Stimulated activated CD4-positive, alpha-beta T cell treated with anti-CD3 and anti-CD28 coated beads, TNF-alpha, amount 100 ng/mL, for 1 hour (primary cell): Measurements from ENCODE around the gene NR4A1.

ENCODE experiments used
- DNase-seq, 3 donors: peaks; one replicate each; pipeline ENCODE4 v3.0.0-alpha.2; 2020; ENCODE audit warnings: low read depth in 3 of 3, low spot score in 1 of 3

NR4A1 gene

DNA sequence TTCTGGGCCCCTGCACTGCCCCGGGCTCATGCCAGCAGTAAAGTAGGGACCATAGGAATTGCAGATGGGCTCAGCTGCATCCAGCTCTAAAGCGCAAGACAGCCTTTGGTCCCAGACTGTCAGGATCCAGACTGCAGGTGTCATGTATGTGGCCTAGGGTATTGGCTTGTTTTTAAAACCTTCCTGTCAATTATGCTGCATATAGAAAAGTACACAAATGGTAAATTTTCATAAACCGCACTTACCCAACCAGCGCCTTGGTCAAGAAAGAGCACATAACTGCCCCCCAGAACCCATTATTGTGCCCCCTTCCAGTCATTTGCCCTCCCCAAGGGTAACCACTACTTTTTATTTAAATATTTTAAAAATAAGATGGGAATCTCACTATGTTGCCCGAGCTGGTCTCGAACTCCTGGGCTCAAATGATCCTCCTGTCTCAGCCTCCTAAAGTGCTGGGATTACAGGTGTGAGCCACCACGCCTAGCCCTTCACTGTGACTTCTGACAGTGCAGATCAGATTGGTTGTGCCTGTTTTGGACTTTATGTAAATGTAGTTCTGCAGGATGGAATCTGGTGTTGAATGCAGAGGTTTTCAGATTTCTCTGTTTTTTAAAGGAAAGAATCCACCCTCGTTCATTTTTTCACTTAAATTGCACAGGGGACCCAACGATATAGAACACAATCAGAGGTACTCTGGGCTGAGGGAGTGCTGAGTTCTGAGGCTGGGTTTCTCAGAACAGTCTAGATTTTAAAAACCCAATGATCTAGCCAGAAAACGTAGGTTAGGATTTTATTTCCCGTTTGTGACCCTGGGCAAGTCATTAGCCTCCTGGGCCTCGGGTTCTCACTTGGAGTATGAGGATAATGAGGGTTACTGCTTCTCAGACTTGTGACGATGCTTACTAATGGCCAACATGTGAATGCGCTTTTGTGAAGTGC, 6.7 kb downstream of the NR4A1 start:
- no peak for DNase-seq

DNA sequence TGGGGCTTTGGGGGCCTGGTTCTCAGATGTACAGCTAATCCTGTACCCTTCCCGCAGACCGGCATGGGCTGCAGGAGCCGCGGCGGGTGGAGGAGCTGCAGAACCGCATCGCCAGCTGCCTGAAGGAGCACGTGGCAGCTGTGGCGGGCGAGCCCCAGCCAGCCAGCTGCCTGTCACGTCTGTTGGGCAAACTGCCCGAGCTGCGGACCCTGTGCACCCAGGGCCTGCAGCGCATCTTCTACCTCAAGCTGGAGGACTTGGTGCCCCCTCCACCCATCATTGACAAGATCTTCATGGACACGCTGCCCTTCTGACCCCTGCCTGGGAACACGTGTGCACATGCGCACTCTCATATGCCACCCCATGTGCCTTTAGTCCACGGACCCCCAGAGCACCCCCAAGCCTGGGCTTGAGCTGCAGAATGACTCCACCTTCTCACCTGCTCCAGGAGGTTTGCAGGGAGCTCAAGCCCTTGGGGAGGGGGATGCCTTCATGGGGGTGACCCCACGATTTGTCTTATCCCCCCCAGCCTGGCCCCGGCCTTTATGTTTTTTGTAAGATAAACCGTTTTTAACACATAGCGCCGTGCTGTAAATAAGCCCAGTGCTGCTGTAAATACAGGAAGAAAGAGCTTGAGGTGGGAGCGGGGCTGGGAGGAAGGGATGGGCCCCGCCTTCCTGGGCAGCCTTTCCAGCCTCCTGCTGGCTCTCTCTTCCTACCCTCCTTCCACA, 7.6 kb downstream of the NR4A1 start:
- DNase-seq = peak in 1 of 3 donors; percentile 34

DNA sequence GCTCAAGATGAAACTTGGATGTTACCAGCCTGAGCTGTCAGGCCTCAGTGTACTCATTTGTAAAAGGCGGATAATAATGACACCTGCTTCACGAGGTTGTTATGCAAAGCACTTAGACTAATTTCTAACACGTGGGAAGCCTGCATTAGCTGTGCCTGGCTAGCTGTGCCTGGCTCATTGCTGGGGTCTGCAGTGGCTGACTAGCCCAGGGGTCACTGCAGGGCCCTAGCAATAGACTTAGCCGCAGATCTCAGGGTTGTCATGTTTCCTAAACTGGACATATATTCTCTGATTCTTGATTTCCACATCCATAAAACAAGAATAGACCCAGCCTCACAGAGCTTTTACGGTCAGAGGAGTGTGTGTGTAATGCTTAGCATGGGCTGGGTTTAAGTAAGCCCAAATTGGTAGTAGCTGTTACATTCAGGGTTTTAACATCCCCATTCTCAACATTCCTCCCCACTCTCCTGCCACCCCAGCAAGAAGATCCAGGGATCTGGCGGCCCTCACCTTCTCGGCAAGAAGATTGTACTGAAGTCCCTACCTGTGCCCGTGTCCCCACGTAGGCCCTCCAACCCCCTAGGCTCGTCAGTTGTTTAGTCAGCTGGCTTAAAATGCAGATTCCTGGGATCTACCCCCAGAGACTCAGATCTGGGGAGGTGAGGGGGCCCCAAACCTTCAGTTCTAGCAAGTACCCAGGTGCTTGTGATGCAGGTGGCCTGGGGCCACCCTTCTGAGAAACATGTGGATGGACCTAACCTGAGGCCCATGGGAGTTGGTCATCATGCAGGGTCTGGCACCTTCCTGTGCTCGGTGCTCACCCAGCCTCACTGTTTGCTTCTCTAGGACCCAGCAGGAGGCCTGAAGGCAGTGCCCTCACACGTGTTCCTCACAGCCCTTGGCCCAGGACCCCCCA, 8.6 kb downstream of the NR4A1 start:
- DNase-seq = peak in 1 of 3 donors; percentile 63

DNA sequence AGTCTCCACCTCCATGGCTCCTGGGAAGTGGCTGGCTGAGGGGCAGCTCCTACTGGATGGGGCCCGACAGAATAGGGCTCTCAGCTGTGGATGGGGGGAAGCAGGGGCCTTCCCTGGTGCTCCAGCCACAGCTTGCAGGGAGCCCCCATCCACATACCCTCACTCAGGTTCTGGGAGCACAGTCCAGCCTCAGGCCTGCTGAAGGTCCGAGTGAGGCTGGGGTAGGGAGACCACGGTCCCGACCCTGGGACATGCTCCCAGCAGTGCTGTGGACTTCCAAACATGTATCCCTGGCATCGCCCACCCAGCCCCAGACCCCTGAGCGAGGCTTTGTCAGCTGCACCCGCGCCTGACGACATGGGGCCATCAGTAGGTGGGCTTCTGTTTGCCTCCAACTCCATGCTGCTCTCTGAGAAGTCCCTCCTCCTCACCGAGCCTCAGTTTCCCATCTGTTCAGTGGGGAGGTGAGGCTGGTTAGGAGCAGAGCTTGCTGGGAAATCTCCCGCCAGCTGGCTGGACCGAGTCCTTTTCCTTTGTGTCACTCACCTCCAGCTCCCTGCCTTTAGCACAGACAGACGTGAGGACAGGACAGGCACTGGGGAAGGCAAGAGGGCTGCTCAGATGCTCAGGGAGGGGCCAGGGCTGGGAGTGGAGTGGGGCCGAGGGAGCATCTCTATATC, 9.4 kb downstream of the NR4A1 start:
- DNase-seq = peak in 1 of 3 donors; percentile 49

DNA sequence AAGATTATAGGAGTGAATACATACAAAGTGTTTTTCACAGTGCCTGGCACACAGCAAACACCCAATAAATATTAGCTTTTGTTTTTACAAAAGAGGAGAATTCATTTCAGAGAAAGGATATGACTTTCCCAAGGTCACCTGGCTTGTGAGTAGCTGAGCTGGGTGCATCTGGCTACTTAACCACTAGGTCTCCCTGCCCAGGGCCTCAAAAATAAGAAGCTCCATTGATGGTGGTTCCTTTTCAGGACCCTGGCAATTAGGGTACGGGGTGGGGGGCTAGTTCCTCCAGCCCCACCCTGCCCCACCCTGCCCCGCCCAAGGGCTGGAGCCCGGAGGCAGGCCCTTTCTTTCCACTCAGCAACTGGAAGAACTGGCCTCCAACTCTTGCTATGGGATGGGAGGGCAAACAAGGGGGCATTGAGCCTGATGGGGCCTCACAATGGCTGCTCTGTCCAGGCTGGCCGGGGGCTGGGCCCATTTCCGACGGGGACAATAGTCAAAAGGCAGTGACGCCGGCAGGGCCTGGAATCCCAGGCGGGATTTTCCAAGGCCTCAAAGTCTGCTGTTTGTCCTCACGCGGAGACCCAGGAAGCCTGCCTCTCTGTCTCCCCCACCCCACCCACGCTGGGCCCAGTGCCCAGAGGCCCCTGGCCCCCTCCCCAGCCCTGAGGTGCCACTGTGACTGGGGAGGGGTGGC, 10.4 kb downstream of the NR4A1 start:
- no peak for DNase-seq

DNA sequence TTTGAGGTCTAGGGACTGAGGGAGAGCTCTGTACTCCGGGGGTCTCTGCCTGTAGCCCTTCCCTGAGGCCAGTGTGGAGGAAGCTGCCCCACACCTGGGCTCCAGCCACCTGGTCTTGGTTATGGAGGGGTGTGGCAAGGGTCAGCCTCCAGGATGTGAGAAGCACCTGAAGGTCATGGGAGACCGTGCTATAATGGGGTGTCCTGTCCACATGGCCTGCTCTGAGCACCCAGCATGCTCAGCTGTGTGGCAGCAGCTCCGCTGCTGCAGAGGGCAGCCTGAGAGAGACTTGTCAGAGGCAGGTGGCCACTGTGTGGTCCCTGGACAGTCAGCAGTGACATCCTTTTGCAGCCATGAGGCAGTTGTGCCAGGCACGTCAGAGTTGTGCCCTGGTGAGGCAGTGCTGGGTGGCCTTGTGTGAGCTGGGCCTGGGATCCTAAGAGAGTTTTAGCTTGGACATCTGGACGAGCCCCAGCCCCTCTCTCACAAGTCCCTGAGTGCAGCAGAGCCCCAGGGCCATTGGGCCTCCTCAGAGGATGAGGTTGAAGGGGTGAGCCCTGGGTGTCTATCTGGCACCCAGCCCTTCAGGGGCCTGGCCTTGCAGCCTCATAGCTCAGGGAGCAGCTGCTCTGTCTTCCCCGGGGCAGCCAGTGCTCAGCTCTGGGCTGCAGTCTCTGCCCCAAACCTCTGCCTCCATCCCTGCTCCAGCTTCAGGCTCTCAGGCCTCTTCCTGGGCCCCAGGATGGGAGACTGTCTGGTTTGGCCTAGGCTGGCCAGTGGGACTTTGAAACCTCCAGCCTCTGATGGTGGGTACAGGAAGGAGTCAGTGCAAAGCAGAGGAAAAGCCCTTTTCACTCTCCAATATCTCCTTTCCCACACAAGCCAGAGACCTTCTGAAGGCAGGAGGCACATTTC, 11.2 kb downstream of the NR4A1 start:
- DNase-seq = no peak

DNA sequence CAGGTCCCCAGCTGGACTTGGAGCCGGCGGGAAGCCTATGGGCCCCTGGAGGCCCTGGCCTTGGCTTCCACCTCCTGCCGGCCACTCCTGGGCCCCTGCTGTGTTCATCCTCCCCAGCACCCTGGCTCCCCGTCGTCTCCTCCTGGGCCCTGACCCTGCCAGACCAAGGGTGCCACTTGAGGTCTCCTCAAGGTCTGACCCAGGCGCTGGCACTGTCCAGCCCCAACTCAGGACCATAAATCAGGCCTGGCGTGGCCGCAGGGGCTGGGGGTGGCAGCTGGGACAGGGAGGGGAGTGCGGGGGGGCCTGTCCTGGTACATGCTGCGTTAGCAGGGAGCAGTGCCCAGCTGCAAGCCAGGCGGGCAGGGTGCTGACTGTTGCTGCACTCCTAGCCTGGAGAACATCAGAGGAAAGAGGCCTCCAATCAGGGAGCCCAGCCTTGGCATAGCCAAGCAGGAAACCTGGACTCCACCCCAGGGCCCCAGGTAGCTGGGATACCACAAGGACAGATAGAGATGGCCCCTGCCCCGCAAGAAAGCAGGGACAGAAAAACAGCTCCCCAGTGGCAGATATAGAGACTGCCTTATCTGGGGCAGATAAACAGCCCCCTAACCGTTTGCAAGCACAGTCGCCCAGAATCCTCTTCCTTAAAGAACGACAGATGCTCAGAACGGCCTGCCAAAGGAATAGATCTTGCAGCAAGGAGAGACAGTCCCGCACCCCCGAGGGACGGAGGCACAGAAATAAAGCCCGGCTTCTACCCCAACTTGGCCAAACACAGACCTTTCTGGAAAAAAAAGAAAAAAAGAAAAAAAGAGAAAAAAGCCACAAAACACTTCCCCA, 12.1 kb downstream of the NR4A1 start:
- DNase-seq = no peak

DNA sequence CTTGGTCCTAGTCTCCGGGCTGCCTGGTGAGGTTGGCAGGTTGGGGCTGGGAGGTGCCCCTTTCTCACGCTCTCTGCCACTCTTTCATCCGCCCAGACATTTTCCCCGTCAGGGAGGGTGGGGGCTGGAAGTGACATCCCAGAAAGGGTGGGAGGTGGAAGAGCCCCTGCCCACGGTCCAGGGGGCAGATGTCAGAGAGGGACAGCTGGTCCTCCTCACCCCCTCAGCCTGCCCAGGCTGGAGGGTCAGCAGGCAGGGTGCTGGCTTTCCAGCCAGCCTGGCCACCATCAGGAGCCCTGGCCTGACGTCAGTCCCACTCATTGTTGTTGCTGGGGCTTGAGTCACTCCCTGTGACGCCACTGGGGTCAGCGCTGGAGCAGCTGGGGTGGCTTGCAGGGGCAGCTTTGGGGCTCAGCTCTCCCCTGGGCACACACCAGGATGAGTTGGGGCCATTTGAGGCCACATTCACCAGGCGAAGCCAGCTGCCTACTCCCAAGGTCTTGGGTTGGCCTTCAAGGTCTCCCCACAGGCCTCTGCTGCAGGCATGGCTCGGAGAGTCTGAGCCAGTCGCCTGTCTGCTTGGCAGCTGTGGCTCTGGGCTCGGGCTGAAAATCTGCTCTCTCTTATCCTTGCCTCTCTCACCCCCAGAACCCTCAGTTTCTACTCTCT, 12.9 kb downstream of the NR4A1 start:
- DNase-seq = no peak

DNA sequence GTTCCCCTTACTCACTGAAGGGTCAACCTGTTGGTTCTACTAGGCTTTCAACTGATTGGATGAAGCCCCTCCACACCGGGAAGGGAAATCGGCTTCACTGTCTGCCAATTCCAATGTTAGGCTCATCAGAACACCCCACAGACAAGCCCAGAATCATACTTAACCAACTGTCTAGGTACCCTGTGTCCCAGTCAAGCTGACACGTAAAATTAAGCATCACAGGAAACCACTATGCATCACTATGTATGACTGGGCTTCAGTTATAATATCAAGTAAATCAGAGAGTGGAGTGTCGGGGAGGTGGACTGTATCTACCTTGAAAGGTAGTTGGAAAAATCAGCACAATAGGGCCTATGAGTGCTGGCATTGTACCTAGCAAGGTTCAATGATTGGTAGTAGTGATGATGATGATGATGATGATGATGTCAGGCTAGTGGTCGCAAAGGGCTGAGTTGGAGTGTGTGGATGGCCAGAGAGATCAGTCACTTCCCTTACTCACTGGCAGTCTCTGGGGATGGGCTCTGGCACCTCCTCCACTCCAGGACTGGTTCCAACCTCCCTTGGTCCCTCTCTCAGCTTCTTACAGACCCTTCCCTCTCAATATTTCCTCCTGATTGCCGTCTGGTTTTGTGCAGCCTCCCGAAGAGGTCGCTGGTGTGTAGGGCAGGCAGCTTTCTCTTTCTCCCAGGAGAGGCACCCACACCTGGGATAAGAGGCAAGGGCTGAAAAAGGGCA, 15.3 kb downstream of the NR4A1 start:
- no peak for DNase-seq

DNA sequence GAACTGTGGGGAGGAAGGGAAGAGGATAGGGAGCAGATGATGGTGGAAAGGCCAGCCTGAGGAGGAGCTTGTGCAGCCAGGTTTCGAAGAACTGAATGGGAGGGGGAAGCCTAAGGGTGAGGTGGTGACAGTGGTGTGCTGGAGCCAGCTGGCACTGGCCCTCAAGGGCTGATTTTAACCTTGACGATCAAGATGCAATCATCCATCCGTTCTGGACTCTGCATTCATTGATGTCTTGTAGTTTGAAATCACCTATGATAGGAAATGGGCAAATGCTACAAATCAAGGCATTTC, 15.8 kb downstream of the NR4A1 start:
- DNase-seq = no peak

DNA sequence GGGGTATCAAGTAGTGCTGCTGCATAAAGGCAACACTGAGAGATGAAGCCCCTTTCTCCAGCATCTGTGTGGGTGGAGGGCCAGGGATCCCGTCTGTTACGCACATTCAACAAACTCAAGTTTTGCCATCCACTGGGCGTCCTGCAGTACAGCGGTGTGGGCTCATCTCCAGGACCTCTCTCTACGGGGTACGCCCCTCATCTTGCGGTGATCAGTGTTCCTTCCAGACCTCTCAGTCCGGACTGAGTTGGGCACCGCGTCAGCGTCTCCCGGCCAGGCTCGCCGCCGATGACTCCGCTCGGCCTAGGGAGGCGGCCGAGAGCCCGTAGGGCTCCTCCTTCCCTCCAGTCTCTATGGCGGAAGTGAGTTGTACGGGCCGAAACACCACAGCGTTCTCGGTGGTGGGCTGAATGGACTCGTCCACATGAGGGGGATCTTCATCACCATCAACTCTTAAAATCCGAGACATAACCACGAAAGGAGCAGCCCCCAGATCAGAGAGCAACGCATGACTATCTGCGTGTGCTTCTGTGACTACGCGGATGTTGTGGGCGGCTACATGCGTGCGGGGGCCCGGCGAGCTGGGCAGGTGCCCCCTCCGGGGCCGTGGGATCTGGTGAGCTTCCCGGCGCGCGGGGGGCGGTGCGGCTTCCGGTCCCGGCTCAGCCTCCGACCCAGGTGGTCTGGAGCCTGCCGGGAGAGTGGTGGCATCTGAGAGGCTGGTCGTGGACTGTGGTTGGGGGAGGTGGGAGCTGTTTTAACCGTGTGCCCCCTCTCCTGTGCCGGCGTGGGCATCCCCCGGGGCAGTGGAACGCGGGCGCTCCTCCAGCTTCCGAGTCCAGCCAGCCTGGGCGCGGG, 18.3 kb downstream of the NR4A1 start, which contains the start of gene ATG101:
Gene ATG101, plus strand, starts transcription at position 652 of the 858 bp plus-strand sequence. CDS start 3,673 bp downstream, outside the sequence.
- peak in 2 of 3 donors; percentile 72 to 73 for DNase-seq

DNA sequence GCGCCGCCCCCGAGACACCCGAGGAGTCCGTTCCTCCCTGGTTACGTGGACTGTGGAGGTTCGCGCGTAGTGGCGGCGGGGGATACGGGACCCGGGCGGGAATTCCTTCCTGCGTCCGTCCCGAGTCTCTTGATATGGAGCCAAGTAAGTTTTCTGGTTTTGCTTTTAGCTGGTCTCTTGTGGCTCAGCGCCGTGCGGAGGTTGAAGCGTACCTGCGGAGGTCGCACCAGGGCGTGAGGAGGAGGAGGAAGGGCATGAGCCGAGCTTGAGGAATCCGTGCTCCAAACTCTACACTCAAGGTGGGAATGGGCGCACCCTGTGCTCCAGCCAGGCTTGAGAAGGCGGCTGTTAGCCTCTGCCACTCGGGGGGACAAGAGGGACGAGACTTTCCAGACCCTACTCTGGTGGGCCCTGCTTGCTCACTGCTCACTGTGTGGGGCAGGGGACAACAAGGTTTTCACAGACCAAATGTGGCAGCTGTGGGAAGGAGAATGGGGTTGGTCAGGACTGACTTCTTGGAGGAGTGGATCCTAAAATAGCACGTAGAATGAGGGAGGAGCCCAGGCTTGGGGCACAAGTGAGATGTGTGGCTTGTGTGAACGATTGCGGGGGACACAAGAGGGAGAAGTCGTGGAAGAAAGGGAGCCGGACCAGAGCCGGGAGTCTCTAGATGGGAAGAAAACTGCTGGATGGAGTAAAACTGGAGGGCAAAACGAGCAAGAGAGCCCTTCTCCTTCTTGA, 19.1 kb downstream of the NR4A1 start:
- DNase-seq = no peak

DNA sequence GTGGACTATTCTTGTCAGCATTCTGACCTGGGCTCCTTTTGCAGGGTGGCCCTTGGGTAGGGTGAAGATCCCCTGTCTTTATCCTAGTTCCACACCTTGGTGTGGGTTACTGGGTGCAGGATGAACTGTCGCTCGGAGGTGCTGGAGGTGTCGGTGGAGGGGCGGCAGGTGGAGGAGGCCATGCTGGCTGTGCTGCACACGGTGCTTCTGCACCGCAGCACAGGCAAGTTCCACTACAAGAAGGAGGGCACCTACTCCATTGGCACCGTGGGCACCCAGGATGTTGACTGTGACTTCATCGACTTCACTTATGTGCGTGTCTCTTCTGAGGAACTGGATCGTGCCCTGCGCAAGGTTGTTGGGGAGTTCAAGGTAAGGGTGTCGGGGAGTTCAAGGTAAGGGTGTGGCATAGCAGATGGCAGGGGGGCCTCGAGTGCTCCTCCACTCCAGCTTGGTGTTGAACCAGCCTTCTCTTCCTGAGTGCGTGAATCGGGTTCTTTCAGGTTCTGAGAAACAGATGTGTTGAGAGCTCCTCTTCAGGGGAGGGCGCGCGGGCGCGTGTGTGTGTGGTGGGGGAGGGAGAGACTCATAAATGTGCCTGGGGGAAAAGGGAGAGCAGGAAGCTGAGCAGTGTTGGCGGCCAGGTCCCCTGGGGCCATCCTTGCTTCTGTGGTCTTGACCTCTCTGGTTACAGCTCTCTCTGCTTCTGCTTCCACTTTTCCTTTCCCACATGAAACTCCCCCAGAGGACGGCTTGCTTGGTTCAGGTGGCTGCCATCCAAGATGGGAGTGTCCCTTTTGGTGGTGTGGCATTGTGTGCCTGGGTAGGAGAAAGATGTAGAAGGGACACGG, 22.5 kb downstream of the NR4A1 start:
- no peak for DNase-seq

DNA sequence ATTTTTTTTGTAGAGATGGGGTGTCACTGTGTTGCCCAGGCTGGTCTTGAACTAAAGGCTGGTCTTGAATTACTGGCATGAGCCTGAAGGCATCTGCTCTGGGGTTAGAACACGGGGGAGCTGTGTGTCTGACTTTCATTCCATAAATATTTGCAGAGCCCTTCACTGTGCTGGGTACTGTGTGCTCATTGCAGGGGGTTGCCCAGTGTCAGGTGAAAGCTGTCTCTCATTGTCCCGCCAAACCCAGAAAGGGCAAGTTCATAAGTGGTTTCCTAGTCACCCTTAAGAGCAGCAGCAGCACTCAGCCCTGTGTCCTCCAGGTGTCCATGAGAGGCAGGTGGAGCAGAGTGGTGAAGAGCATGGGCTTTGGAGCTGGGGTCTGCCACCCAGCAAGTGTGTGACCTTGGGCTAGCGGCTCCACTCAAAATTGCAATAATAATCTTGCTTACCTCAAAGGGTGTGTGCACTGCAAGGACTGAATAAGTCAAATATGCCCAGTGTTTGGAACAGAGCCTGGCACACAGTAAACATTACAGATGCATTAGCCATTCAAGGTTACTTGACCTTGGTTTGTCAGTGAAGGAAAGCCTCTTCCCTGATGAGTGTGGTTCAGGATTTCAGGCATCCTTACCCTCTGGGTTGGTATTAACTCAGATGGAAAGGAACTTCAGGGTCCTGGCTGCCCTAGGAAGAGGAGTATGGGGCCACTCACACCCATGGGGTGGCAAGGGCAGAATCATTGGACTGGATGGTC, 23.9 kb downstream of the NR4A1 start:
- DNase-seq = no peak
